ENCODE results near the gene C10orf95.

The C10orf95 gene

GRCh38 chr10:102426803-102427287, 24.5 kb downstream of the C10orf95 start:
- TF ChIP-seq, protein P1, sequence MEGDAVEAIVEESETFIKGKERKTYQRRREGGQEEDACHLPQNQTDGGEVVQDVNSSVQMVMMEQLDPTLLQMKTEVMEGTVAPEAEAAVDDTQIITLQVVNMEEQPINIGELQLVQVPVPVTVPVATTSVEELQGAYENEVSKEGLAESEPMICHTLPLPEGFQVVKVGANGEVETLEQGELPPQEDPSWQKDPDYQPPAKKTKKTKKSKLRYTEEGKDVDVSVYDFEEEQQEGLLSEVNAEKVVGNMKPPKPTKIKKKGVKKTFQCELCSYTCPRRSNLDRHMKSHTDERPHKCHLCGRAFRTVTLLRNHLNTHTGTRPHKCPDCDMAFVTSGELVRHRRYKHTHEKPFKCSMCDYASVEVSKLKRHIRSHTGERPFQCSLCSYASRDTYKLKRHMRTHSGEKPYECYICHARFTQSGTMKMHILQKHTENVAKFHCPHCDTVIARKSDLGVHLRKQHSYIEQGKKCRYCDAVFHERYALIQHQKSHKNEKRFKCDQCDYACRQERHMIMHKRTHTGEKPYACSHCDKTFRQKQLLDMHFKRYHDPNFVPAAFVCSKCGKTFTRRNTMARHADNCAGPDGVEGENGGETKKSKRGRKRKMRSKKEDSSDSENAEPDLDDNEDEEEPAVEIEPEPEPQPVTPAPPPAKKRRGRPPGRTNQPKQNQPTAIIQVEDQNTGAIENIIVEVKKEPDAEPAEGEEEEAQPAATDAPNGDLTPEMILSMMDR (IDR thresholded peaks at IDR 0.05; ENCODE audit: control insufficient read depth, extremely low read depth, insufficient read depth), result no peak
- DNase-seq (ENCODE audit: low read depth), result no peak
- no peak overlapping the region for H3K4me3 ChIP-seq (ENCODE audit: low read depth, low read length)

DNA sequence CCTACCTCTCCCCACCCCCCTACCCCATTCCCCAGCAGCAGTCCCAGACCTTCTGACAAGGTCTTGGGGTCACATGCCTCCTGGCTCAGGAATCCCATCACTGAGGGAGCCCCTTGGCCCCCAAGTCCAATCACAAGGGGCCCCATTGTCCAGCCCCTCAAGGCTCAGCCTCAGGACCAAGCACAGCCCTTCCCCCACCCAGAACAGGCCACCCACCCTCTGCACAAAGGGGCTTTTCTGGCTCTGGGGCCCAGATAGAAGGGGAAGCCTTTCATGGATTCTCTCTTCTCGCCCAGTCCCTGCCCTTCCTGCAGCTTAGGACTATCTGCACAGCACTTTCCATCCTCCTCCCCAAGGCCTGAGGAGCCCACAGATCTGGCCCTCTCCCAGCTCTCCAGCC, 25.9 kb downstream of the C10orf95 start:
- no peak for DNase-seq (ENCODE audit: low read depth)
- TF ChIP-seq, protein P1 (IDR thresholded peaks at IDR 0.05; ENCODE audit: control insufficient read depth, extremely low read depth, insufficient read depth), result no peak
- H3K4me3 ChIP-seq (ENCODE audit: low read depth, low read length), result no peak overlapping the region

- no peak overlapping the region for H3K4me3 ChIP-seq (ENCODE audit: low read depth, low read length)
- TF ChIP-seq, protein P1 (IDR thresholded peaks at IDR 0.05; ENCODE audit: control insufficient read depth, extremely low read depth, insufficient read depth), result no peak
- no peak for DNase-seq (ENCODE audit: low read depth)
These were observed 26.4 kb downstream of the C10orf95 start for GRCh38 chr10:102424916-102425315.

DNA sequence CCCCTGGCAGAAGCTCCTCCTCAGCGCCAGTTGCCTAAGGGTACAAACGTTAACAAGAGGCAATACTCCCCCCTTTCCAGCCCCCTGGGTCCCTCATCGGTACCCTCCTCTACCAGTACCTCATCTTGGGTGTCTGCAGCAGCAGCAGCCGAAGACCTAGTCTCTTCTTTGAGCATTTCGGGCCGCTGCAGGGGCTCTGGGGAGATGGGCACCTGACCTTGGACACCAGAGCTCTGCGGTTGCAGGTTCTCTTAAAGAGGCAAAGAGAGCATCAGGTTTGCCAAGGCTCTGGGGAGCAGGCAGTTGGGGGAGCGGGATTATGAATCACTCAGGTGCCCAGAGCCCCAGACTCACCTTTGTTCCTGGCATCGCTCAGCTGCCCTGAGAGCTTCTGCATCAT, 27.2 kb downstream of the C10orf95 start:
- TF ChIP-seq, protein P1 (IDR thresholded peaks at IDR 0.05; ENCODE audit: control insufficient read depth, extremely low read depth, insufficient read depth), result no peak
- DNase-seq (ENCODE audit: low read depth), result no peak

GRCh38 chr10:102423372-102423968, 27.9 kb downstream of the C10orf95 start:
- H3K4me3 ChIP-seq (ENCODE audit: low read depth, low read length), result no peak overlapping the region
- DNase-seq (ENCODE audit: low read depth), result no peak
- TF ChIP-seq, protein P1 (IDR thresholded peaks at IDR 0.05; ENCODE audit: control insufficient read depth, extremely low read depth, insufficient read depth), result no peak

More for the DNA sequence above, 27.2 kb downstream of the C10orf95 start:
- no peak overlapping the region for H3K4me3 ChIP-seq (ENCODE audit: low read depth, low read length)

DNA sequence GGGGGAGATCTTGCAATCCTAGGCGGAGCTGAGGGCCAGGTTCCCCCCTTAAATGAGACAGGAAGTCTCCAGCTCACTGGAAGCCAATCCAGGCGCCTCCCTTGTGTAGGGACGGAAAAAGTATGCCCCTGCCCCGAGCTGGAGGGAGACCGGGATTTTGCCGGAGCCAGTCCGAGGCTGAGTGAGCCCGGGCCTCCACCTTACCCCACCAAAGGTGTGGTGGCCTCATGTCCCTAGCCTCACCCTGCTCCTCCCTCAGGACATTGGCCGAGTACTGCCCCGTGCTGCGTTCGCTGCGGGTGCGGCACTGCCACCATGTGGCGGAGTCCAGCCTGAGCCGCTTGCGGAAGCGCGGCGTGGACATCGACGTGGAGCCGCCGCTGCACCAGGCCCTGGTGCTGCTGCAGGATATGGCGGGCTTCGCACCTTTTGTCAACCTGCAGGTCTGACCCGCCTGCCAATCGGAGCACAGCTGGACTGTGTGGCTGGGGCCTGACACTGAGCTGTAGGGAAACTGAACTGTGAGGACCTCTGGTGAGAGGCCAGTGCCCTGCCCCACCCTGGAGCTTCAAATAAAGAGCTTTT, 28.7 kb downstream of the C10orf95 start:
- DNase-seq (ENCODE audit: low read depth), result peak; percentile 67
- peak overlapping the region; percentile 92 for H3K4me3 ChIP-seq (ENCODE audit: low read depth, low read length)

More for the DNA sequence above, 28.7 kb downstream of the C10orf95 start:
- TF ChIP-seq, protein P1 (IDR thresholded peaks at IDR 0.05; ENCODE audit: control insufficient read depth, extremely low read depth, insufficient read depth), result peak; percentile 99

All from LNCaP clone FGC (cell line).